ENCODE results near the gene ZPLD1.

GRCh38 chr3:102410616-102411015 lies 24.2 kb upstream of the ZPLD1 start:
- TF ChIP-seq, protein P1, sequence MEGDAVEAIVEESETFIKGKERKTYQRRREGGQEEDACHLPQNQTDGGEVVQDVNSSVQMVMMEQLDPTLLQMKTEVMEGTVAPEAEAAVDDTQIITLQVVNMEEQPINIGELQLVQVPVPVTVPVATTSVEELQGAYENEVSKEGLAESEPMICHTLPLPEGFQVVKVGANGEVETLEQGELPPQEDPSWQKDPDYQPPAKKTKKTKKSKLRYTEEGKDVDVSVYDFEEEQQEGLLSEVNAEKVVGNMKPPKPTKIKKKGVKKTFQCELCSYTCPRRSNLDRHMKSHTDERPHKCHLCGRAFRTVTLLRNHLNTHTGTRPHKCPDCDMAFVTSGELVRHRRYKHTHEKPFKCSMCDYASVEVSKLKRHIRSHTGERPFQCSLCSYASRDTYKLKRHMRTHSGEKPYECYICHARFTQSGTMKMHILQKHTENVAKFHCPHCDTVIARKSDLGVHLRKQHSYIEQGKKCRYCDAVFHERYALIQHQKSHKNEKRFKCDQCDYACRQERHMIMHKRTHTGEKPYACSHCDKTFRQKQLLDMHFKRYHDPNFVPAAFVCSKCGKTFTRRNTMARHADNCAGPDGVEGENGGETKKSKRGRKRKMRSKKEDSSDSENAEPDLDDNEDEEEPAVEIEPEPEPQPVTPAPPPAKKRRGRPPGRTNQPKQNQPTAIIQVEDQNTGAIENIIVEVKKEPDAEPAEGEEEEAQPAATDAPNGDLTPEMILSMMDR (IDR thresholded peaks at IDR 0.05; ENCODE audit: control extremely low read depth in 1 of 3, insufficient read depth in 1 of 3, low read depth in 1 of 3, low read length in 3 of 3) = no peak
- TF ChIP-seq CHD1 (IDR thresholded peaks at IDR 0.05; ENCODE audit: low read depth, low read length) (no peak), POLR2AphosphoS5 (IDR thresholded peaks at IDR 0.05; ENCODE audit: low read depth, low read length) (no peak), SIX5 (IDR thresholded peaks at IDR 0.05; ENCODE audit: low read depth, low read length) (no peak), TAF1 (IDR thresholded peaks at IDR 0.05; ENCODE audit: low read depth, low read length) (no peak), POLR2A (IDR thresholded peaks at IDR 0.05; ENCODE audit: control extremely low read depth in 1 of 2, low read depth in 2 of 2, low read length in 2 of 2) (no peak), PHF8 (conservative IDR thresholded peaks at IDR 0.05; ENCODE audit: low read depth, low read length) (no peak), EZH2 (IDR thresholded peaks at IDR 0.05; ENCODE audit: low read depth, low read length, severe bottlenecking) (no peak), RAD21 (IDR thresholded peaks at IDR 0.05 in 1 of 2, conservative IDR thresholded peaks at IDR 0.05 in 1 of 2; ENCODE audit: low read depth in 2 of 2, low read length in 2 of 2) (no peak), BRCA1 (IDR thresholded peaks at IDR 0.05; ENCODE audit: low read depth, low read length) (no peak), ZNF274 (IDR thresholded peaks at IDR 0.05; ENCODE audit: borderline replicate concordance, extremely low read depth, low read length) (no peak), ATF3 (IDR thresholded peaks at IDR 0.05; ENCODE audit: insufficient read depth, low read depth, low read length) (no peak)
